GM12878 (cell line): Measurements from ENCODE around the gene RSBN1L. TPM values are rescaled to one million over a fixed set of nuclear protein-coding genes. Genes with fewer than 3 reads are reported as not detected.

Source experiments
- BHLHE40 ChIP-seq, 2 experiments: fragments of 450-650 bp in 1 of 2; IDR thresholded peaks; 2 replicates each; pipeline ENCODE4 v1.6.1; 2011 to 2017; ENCODE audit warnings: low read depth in 2 of 2, borderline replicate concordance in 1 of 2, improper control_type of control experiment in 1 of 2, low read length in 1 of 2, mild to moderate bottlenecking in 1 of 2
- CBX5 ChIP-seq: sonication (generic); IDR thresholded peaks from 2 replicates; pipeline ENCODE4 v1.6.1; 2016; ENCODE audit warnings: low read depth, moderate library complexity, mild to moderate bottlenecking, inconsistent platforms
- CHD1 ChIP-seq: IDR thresholded peaks from 2 replicates; pipeline ENCODE4 v1.6.1; 2012; ENCODE audit warnings: low read depth, low read length, improper control_type of control experiment
- CREB1 ChIP-seq: IDR thresholded peaks from 2 replicates; pipeline ENCODE4 v1.6.1; 2012; ENCODE audit warnings: low read depth, mild to moderate bottlenecking, inconsistent platforms
- EP300 ChIP-seq, 2 experiments: fragments of 150-350 bp in 1 of 2; IDR thresholded peaks; 2 replicates each; pipeline ENCODE4 v1.6.1; 2011 to 2012; ENCODE audit warnings: low read depth in 2 of 2, low read length in 2 of 2, borderline replicate concordance in 1 of 2, improper control_type of control experiment in 1 of 2, inconsistent platforms in 1 of 2; ENCODE audit not compliant: control insufficient read depth in 1 of 2
- ETV6 ChIP-seq, 2 experiments: fragments of 450-650 bp in 1 of 2; IDR thresholded peaks in 1 of 2; conservative IDR thresholded peaks in 1 of 2; 2 replicates each; pipeline ENCODE4 v1.6.1; 2014; ENCODE audit warnings: antibody characterized with exemption in 1 of 2, borderline replicate concordance in 1 of 2, low read depth in 1 of 2, mild to moderate bottlenecking in 1 of 2, moderate library complexity in 1 of 2
- IKZF2 ChIP-seq, 2 experiments: fragments of 450-650 bp; IDR thresholded peaks; 2 replicates each; pipeline ENCODE4 v1.6.1; 2017; ENCODE audit warnings: mild to moderate bottlenecking in 2 of 2, moderate library complexity in 2 of 2
- MEF2B ChIP-seq: fragments of 450-650 bp; IDR thresholded peaks from 2 replicates; pipeline ENCODE4 v1.6.1; 2018; ENCODE audit warnings: mild to moderate bottlenecking, moderate library complexity; ENCODE audit not compliant: partially characterized antibody, poor library complexity, severe bottlenecking
- PAX5 ChIP-seq: IDR thresholded peaks from 2 replicates; pipeline ENCODE4 v1.6.1; 2011; ENCODE audit warnings: low read depth, low read length, borderline replicate concordance
- RUNX3 ChIP-seq: IDR thresholded peaks from 2 replicates; pipeline ENCODE4 v1.6.1; 2012; ENCODE audit warnings: low read length, inconsistent platforms
- TBL1XR1 ChIP-seq: IDR thresholded peaks from 2 replicates; pipeline ENCODE4 v1.6.1; 2012; ENCODE audit warnings: low read depth, low read length, improper control_type of control experiment
- ZBED1 ChIP-seq: IDR thresholded peaks from 2 replicates; pipeline ENCODE4 v1.6.1; 2016; ENCODE audit warnings: borderline replicate concordance
- ZNF207 ChIP-seq: fragments of 450-650 bp; IDR thresholded peaks from 2 replicates; pipeline ENCODE4 v1.6.1; 2014; ENCODE audit warnings: antibody characterized with exemption, mild to moderate bottlenecking, borderline replicate concordance
- polyA plus RNA-seq, 11 experiments: library from polyadenylated mRNA; depleted of rRNA in 4 of 11; unstranded in 6 of 11; stranded (reverse) in 5 of 11; fragments of >200 nt; fragmentation: Nextera tagmentation in 4 of 11; fragmentation: Illumina TruSeq in 1 of 11; extraction: Ambion mirVana in 4 of 11; extraction: Trizol in 1 of 11; gene quantifications; 1 replicate in 1 of 11; 2 replicates in 10 of 11; pipeline versions ENCODE4 v1.2.1 to v1.2.3, GENCODE V29; 2011 to 2016; ENCODE audit warnings: inconsistent platforms in 2 of 11, missing spikeins in 2 of 11, low read depth in 1 of 11
- total RNA-seq, 4 experiments: library from RNA; depleted of rRNA in 3 of 4; stranded (reverse); fragments of >200 nt in 3 of 4; fragmentation: Illumina TruSeq in 1 of 4; extraction: Trizol in 1 of 4; gene quantifications; 2 replicates each; pipeline versions ENCODE4 v1.2.1 to v1.2.3, GENCODE V29; 2013 to 2021
- TF ChIP-seq, protein P1 (sequence below): fragments of 450-650 bp; IDR thresholded peaks from 2 replicates; pipeline ENCODE4 v1.6.1; 2018; ENCODE audit warnings: mild to moderate bottlenecking, low read depth, moderate library complexity; ENCODE audit not compliant: partially characterized antibody
- TF ChIP-seq, protein P2 (sequence below): fragments of 450-650 bp; IDR thresholded peaks from 2 replicates; pipeline ENCODE4 v1.6.1; 2014; ENCODE audit warnings: mild to moderate bottlenecking
- TF ChIP-seq, protein P3 (sequence below): IDR thresholded peaks from 2 replicates; pipeline ENCODE4 v1.6.1; 2011; ENCODE audit warnings: borderline replicate concordance, low read depth, mild to moderate bottlenecking, moderate library complexity, low read length; ENCODE audit not compliant: insufficient read depth, poor library complexity, severe bottlenecking
- TF ChIP-seq, protein P4 (sequence below): IDR thresholded peaks from 2 replicates; pipeline ENCODE4 v1.6.1; 2011; ENCODE audit warnings: mild to moderate bottlenecking, low read depth, low read length, moderate library complexity; ENCODE audit not compliant: insufficient replicate concordance
- TF ChIP-seq, protein P5 (sequence below), 3 experiments: IDR thresholded peaks in 2 of 3; conservative IDR thresholded peaks in 1 of 3; 2 replicates each; pipeline ENCODE4 v1.5.1; 2011; ENCODE audit warnings: low read depth in 3 of 3, low read length in 3 of 3, mild to moderate bottlenecking in 3 of 3, control low read depth in 2 of 3, moderate library complexity in 2 of 3, inconsistent platforms in 1 of 3, mixed read lengths in 1 of 3; ENCODE audit not compliant: control insufficient read depth in 2 of 3, insufficient read depth in 1 of 3; ENCODE audit errors: extremely low read depth in 1 of 3

Gene RSBN1L
- total and polyA plus RNA-seq, 10 of the 15 experiments (the other 5 are each of a cell fraction or from before 2014, with no cell fraction given), result 4.5 to 23.7 (median 10.3) TPM

DNA sequence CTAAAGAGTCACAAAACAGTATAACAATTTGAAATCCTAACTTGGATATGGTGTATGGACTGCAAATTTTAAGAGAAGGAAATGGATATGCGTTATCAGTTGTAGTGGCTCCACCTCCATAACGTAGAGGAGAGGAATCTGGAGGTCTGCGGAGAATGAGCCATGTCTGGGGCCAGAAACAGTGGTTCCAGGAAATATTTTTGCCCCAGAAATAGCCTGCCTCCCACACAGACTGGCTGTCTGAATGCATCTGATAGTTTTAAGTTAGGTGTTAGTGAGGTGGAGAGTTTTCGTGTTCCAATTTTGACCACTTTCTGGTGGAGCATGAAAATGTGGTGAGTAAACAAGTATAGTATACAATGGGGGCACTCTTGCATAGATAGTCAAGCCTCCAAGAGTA lies 103.9 kb downstream of the RSBN1L start (continued):
- TF ChIP-seq, protein P1, sequence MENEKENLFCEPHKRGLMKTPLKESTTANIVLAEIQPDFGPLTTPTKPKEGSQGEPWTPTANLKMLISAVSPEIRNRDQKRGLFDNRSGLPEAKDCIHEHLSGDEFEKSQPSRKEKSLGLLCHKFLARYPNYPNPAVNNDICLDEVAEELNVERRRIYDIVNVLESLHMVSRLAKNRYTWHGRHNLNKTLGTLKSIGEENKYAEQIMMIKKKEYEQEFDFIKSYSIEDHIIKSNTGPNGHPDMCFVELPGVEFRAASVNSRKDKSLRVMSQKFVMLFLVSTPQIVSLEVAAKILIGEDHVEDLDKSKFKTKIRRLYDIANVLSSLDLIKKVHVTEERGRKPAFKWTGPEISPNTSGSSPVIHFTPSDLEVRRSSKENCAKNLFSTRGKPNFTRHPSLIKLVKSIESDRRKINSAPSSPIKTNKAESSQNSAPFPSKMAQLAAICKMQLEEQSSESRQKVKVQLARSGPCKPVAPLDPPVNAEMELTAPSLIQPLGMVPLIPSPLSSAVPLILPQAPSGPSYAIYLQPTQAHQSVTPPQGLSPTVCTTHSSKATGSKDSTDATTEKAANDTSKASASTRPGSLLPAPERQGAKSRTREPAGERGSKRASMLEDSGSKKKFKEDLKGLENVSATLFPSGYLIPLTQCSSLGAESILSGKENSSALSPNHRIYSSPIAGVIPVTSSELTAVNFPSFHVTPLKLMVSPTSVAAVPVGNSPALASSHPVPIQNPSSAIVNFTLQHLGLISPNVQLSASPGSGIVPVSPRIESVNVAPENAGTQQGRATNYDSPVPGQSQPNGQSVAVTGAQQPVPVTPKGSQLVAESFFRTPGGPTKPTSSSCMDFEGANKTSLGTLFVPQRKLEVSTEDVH, result no peak
- 0 out of 4 replicates have a peak, but pooled peaks of 1 of the 2 experiments have one; percentile 13 for TF ChIP-seq ETV6 (conservative IDR thresholded peaks at IDR 0.05 in 1 of 2, IDR thresholded peaks at IDR 0.05 in 1 of 2; ENCODE audit: borderline replicate concordance in 1 of 2, low read depth in 1 of 2)
- no peak for TF ChIP-seq BHLHE40 (IDR thresholded peaks at IDR 0.05; ENCODE audit: borderline replicate concordance in 1 of 2, low read depth in 2 of 2, low read length in 1 of 2)
- TF ChIP-seq, protein P2, sequence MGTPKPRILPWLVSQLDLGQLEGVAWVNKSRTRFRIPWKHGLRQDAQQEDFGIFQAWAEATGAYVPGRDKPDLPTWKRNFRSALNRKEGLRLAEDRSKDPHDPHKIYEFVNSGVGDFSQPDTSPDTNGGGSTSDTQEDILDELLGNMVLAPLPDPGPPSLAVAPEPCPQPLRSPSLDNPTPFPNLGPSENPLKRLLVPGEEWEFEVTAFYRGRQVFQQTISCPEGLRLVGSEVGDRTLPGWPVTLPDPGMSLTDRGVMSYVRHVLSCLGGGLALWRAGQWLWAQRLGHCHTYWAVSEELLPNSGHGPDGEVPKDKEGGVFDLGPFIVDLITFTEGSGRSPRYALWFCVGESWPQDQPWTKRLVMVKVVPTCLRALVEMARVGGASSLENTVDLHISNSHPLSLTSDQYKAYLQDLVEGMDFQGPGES, result no peak
- TF ChIP-seq MEF2B, result peak; percentile 47
- peak; percentile 74; the same call in 1 of the 2 replicates for TF ChIP-seq TBL1XR1
- 0 out of 2 replicates have a peak, but pooled peaks have one; percentile 22 for TF ChIP-seq CREB1
- TF ChIP-seq, protein P3, sequence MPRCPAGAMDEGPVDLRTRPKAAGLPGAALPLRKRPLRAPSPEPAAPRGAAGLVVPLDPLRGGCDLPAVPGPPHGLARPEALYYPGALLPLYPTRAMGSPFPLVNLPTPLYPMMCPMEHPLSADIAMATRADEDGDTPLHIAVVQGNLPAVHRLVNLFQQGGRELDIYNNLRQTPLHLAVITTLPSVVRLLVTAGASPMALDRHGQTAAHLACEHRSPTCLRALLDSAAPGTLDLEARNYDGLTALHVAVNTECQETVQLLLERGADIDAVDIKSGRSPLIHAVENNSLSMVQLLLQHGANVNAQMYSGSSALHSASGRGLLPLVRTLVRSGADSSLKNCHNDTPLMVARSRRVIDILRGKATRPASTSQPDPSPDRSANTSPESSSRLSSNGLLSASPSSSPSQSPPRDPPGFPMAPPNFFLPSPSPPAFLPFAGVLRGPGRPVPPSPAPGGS, result no peak
- no peak for TF ChIP-seq CBX5
- no peak for TF ChIP-seq CHD1
- no peak for TF ChIP-seq ZNF207
- TF ChIP-seq, protein P4, sequence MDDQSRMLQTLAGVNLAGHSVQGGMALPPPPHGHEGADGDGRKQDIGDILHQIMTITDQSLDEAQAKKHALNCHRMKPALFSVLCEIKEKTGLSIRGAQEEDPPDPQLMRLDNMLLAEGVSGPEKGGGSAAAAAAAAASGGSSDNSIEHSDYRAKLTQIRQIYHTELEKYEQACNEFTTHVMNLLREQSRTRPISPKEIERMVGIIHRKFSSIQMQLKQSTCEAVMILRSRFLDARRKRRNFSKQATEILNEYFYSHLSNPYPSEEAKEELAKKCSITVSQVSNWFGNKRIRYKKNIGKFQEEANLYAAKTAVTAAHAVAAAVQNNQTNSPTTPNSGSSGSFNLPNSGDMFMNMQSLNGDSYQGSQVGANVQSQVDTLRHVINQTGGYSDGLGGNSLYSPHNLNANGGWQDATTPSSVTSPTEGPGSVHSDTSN, result no peak
- TF ChIP-seq IKZF2 (IDR thresholded peaks at IDR 0.05), result 0 out of 4 replicates have a peak, but pooled peaks have one; percentile 14 to 34
- 0 out of 2 replicates have a peak, but pooled peaks have one; percentile 33 for TF ChIP-seq ZBED1
- TF ChIP-seq PAX5, result peak; percentile 42; the same call in 1 of the 2 replicates
- peak; percentile 79 for TF ChIP-seq RUNX3
- TF ChIP-seq, protein P5, sequence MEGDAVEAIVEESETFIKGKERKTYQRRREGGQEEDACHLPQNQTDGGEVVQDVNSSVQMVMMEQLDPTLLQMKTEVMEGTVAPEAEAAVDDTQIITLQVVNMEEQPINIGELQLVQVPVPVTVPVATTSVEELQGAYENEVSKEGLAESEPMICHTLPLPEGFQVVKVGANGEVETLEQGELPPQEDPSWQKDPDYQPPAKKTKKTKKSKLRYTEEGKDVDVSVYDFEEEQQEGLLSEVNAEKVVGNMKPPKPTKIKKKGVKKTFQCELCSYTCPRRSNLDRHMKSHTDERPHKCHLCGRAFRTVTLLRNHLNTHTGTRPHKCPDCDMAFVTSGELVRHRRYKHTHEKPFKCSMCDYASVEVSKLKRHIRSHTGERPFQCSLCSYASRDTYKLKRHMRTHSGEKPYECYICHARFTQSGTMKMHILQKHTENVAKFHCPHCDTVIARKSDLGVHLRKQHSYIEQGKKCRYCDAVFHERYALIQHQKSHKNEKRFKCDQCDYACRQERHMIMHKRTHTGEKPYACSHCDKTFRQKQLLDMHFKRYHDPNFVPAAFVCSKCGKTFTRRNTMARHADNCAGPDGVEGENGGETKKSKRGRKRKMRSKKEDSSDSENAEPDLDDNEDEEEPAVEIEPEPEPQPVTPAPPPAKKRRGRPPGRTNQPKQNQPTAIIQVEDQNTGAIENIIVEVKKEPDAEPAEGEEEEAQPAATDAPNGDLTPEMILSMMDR (IDR thresholded peaks at IDR 0.05 in 2 of 3, conservative IDR thresholded peaks at IDR 0.05 in 1 of 3; ENCODE audit: control insufficient read depth in 2 of 3, extremely low read depth in 1 of 3, insufficient read depth in 1 of 3, low read depth in 3 of 3, low read length in 3 of 3), result no peak
- 0 out of 4 replicates have a peak, but pooled peaks of 1 of the 2 experiments have one; percentile 20 for TF ChIP-seq EP300 (IDR thresholded peaks at IDR 0.05; ENCODE audit: borderline replicate concordance in 1 of 2, control insufficient read depth in 1 of 2, low read depth in 2 of 2, low read length in 2 of 2)
